ENCODE measurements around the gene LMAN2L.

- TF ChIP-seq CTCF (conservative IDR thresholded peaks at IDR 0.05; ENCODE audit: low read depth, low read length) (no peak), EZH2 (IDR thresholded peaks at IDR 0.05; ENCODE audit: borderline replicate concordance, low read depth, low read length, poor library complexity, severe bottlenecking) (no peak)
Observed at GRCh38 chr2:96691022-96691612, 48.7 kb downstream of the LMAN2L start.

Data from A673 (cell line).